ENCODE measurements around the gene TNFAIP2.

TNFAIP2 gene

GRCh38 chr14:103078860-103079587 lies 44.2 kb upstream of the TNFAIP2 start:
- Histone ChIP-seq H3K27ac (no peak overlapping the region), H3K4me3 (no peak overlapping the region), H3K4me1 (peaks cover 0 to 17% (median 12%) of the 10 kb centered on the region in 4 donors), H3K9me3 (no peaks in the 10 kb centered on the region), H3K36me3 (no peaks in the 10 kb centered on the region), H3K27me3 (peaks cover 0 to 35% of the 10 kb centered on the region in 2 donors)
- intact Hi-C loops (cut with DNase I; ENCODE audit: low total_unique reads): no loop called here
- peak in 1 of 2 donors; percentile 60 for DNase-seq
- TF ChIP-seq, protein P1, sequence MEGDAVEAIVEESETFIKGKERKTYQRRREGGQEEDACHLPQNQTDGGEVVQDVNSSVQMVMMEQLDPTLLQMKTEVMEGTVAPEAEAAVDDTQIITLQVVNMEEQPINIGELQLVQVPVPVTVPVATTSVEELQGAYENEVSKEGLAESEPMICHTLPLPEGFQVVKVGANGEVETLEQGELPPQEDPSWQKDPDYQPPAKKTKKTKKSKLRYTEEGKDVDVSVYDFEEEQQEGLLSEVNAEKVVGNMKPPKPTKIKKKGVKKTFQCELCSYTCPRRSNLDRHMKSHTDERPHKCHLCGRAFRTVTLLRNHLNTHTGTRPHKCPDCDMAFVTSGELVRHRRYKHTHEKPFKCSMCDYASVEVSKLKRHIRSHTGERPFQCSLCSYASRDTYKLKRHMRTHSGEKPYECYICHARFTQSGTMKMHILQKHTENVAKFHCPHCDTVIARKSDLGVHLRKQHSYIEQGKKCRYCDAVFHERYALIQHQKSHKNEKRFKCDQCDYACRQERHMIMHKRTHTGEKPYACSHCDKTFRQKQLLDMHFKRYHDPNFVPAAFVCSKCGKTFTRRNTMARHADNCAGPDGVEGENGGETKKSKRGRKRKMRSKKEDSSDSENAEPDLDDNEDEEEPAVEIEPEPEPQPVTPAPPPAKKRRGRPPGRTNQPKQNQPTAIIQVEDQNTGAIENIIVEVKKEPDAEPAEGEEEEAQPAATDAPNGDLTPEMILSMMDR (IDR thresholded peaks at IDR 0.05): no peak

DNA sequence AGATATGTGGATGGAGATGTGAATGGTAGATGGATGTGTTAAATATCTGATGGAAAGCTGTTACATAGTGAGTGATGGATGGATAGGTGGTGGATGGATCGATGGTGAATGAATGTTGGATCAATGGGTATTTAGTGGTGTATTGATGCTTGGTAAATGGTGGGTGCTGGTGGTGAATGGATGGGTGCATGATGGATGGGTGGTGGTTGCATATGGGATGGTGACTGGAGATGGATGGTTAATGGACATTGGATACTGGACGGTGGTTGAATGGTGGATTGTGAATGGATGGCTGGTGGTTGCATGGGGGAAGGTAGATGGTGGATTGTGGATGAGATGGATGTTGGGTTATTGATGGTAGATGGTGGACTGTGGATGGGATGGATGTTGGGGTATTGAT lies 41.3 kb upstream of the TNFAIP2 start:
- Histone ChIP-seq H3K36me3 (no peaks in the 10 kb centered on the region), H3K27ac (no peak overlapping the region), H3K9me3 (no peaks in the 10 kb centered on the region), H3K27me3 (peaks cover 0 to 63% of the 10 kb centered on the region in 2 donors), H3K4me1 (peaks cover 0 to 7% (median 5%) of the 10 kb centered on the region in 4 donors), H3K4me3 (no peak overlapping the region)
- intact Hi-C loops (cut with DNase I; ENCODE audit: low total_unique reads): no loop called here
- no peak for DNase-seq
- TF ChIP-seq, protein P1 (IDR thresholded peaks at IDR 0.05): no peak

DNA sequence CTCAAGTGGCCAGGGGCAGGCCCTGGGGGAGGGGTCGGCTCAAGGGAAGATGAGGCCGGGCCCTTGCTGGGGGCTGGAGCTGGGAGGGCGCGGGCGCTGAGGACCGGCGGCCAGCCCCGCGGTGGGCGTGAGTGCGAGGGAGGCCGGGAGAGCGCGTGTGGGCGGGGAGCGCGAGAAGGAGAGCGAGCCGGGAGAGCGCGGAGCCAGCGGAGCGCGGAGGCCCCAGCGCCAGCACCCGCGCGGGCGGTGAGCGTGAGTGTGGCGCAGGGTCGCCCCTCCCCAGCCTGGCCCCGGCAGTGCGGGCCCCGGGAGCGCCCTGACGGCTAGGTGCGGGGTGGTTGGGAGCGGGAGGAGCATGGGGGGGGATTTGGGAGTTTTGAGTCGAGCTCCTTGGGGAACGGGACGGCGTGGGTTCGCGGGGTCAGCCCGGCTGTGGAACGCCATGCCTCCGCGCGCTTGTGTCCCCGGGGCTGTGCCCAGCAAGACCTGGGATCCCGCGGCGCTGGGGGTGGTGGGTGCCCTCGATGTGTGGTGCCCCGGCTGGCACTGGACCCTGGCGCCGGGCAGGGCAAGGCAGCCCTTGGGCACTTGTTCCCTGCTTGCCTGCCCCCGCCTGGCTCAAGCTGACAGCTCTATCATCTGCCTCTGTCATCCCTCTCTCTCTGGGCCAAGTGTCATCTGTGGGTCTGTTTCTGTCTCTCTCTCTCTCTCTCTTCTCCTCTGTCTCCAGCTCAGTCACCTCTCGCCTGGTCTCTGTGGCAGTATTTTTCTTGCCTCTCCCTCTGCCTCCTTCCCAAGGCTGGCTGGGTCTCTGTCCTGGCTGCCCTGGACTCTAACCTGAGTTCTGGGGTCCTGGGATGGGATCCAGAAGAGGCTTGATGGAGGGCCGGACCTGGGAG lies 39.0 kb upstream of the TNFAIP2 start, which contains the start of gene LBHD2:
TSS of gene LBHD2 (plus strand) at position 190 of the 899 bp plus-strand sequence. CDS start 1,803 bp downstream, outside the sequence.
- no peak for DNase-seq
- intact Hi-C loops (cut with DNase I; ENCODE audit: low total_unique reads): no loop called here
- no peak within 1 kb of the TSS for H3K4me3 ChIP-seq

GRCh38 chr14:103085106-103086091 lies 37.9 kb upstream of the TNFAIP2 start:
- intact Hi-C loops (cut with DNase I; ENCODE audit: low total_unique reads): no loop called here
- H3K36me3 ChIP-seq: no peaks in the 10 kb centered on the region
- no peak overlapping the region for H3K4me3 ChIP-seq
- H3K9me3 ChIP-seq: no peaks in the 10 kb centered on the region
- no peak for DNase-seq
- peaks cover 0 to 81% of the 10 kb centered on the region in 2 donors for H3K27me3 ChIP-seq
- TF ChIP-seq, protein P1 (IDR thresholded peaks at IDR 0.05): no peak
- no peak overlapping the region for H3K27ac ChIP-seq
- peaks cover 0 to 7% (median 5%) of the 10 kb centered on the region in 4 donors for H3K4me1 ChIP-seq

More for the DNA sequence above, 39.0 kb upstream of the TNFAIP2 start, which contains the start of gene LBHD2:
- Histone ChIP-seq H3K4me1 (peaks cover 0 to 7% (median 5%) of the 10 kb centered on the region in 4 donors), H3K36me3 (no peaks in the 10 kb centered on the region), H3K27ac (no peak within 1 kb of the TSS), H3K27me3 (peaks cover 0 to 76% of the 10 kb centered on the region in 2 donors), H3K9me3 (no peaks in the 10 kb centered on the region)
- TF ChIP-seq, protein P1 (IDR thresholded peaks at IDR 0.05): no peak

All from tibial artery (tissue), 4 donors.